ENCODE results near the gene PCSK7. TPM values are rescaled to one million over a fixed set of nuclear protein-coding genes. Genes with fewer than 3 reads are reported as not detected.
A peak's percentile ranks its signal among the peaks of the same experiment; 100 is the strongest.

Gene PCSK7
- total RNA-seq, 1 experiment from 2014 or later = 50.7 TPM

DNA sequence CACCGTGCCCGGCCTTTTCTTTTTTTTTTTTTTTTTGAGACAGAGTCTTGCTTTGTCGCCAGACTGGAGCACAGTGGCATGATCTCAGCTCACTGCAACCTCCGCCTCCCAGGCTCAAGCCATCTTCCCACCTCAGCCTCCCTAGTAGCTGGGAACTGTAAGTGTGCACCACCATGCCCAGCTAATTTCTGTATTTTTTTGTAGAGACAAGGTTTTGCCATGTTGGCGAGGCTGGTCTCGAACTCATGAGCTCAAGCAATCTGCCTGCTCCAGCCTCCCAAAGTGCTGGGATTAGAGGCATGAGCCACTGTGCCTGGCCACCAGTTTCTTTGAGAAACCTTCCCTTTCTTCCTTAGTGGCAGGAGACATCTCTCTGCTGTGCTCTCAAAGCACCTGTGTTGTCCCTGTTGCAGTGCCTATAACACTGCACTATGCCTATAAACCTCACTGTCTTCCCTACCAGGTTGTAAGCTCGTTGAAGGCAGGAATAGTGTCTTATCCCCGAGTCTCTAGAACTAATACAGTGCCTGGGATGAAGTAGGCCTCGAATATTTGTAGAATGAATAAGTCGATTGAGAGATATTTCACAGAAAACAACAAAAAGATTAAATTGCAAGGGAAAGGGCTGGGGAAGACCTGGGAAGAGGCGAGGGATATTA lies 19.0 kb downstream of the PCSK7 start:
- Histone ChIP-seq H3K4me2 (ENCODE audit: insufficient read depth, insufficient read length, low read length) (no peak overlapping the region), H3K9me3 (ENCODE audit: control insufficient read depth, low read depth, low read length) (no peaks in the 10 kb centered on the region), H3K27ac (ENCODE audit: insufficient read length, low read depth, low read length) (no peak overlapping the region), H3K18ac (ENCODE audit: insufficient read length, low read depth, low read length) (no peak overlapping the region), H3K23ac (ENCODE audit: insufficient read length, low read depth, low read length) (no peak overlapping the region), H3K14ac (ENCODE audit: insufficient read depth, low read length) (no peak overlapping the region), H4K5ac (ENCODE audit: insufficient read length, low read depth, low read length) (no peak overlapping the region), H4K8ac (replicated peaks; ENCODE audit: insufficient read length, low read depth, low read length) (no peak overlapping the region), H3K23me2 (ENCODE audit: insufficient read length, low read depth, low read length, poor library complexity, severe bottlenecking) (no peaks in the 10 kb centered on the region), H2AK5ac (ENCODE audit: insufficient read length, low read length) (no peak overlapping the region), H3K4me1 (ENCODE audit: insufficient read depth, low read length) (no peaks in the 10 kb centered on the region), H2BK120ac (ENCODE audit: low read depth, low read length, poor library complexity, severe bottlenecking) (no peak overlapping the region), H4K20me1 (ENCODE audit: control insufficient read depth, insufficient read depth, insufficient read length) (no peaks in the 10 kb centered on the region), H3K79me2 (ENCODE audit: insufficient read depth, low read length) (no peaks in the 10 kb centered on the region), H3K9ac (ENCODE audit: extremely low read depth, insufficient read length, low read length) (no peak overlapping the region), H2BK15ac (ENCODE audit: low read depth, low read length) (no peak overlapping the region), H2AFZ (ENCODE audit: low read length) (no peak overlapping the region), H3K27me3 (ENCODE audit: insufficient read depth, low read length) (no peaks in the 10 kb centered on the region), H2BK12ac (ENCODE audit: insufficient read length, low read depth, low read length) (no peak overlapping the region), H2BK5ac (ENCODE audit: insufficient read length, low read length) (no peak overlapping the region), H2BK20ac (ENCODE audit: low read depth, low read length, poor library complexity, severe bottlenecking) (no peak overlapping the region), H3K56ac (ENCODE audit: insufficient read length, low read depth, low read length) (no peak overlapping the region), H4K91ac (ENCODE audit: insufficient read length, low read depth, low read length) (no peak overlapping the region), H3K4ac (ENCODE audit: low read depth, low read length) (no peak overlapping the region), H3K79me1 (ENCODE audit: insufficient read depth, low read depth, low read length, poor library complexity, severe bottlenecking) (no peaks in the 10 kb centered on the region), H3T11ph (ENCODE audit: low read length) (no peak overlapping the region)
- Mint-ChIP-seq H3K4me1 (peaks cover 0 to 4% of the 10 kb centered on the region in 2 experiments; a peak in 1 of 4 replicates), H3K27ac (peak overlapping the region in 1 of 3 experiments; percentile 3; a peak in 1 of 7 replicates), H3K27me3 (ENCODE audit: low read depth) (peaks cover 2% of the 10 kb centered on the region; the same call in 1 of the 2 replicates), H3K4me3 (no peak overlapping the region), H3K36me3 (ENCODE audit: insufficient read depth in 1 of 3, low read depth in 3 of 3) (peaks cover 2 to 35% (median 22%) of the 10 kb centered on the region in 3 experiments; a peak in 6 of 7 replicates), H3K9me3 (no peaks in the 10 kb centered on the region)
- no CpG with 5 or more reads among the region's 11 CpGs for WGBS (ENCODE audit: extremely low coverage, insufficient read length, low lambda C conversion rate)
- TF ChIP-seq, protein P1, sequence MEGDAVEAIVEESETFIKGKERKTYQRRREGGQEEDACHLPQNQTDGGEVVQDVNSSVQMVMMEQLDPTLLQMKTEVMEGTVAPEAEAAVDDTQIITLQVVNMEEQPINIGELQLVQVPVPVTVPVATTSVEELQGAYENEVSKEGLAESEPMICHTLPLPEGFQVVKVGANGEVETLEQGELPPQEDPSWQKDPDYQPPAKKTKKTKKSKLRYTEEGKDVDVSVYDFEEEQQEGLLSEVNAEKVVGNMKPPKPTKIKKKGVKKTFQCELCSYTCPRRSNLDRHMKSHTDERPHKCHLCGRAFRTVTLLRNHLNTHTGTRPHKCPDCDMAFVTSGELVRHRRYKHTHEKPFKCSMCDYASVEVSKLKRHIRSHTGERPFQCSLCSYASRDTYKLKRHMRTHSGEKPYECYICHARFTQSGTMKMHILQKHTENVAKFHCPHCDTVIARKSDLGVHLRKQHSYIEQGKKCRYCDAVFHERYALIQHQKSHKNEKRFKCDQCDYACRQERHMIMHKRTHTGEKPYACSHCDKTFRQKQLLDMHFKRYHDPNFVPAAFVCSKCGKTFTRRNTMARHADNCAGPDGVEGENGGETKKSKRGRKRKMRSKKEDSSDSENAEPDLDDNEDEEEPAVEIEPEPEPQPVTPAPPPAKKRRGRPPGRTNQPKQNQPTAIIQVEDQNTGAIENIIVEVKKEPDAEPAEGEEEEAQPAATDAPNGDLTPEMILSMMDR (conservative IDR thresholded peaks at IDR 0.05) = no peak
- DNase-seq = no peak
